Breast epithelium (tissue), 4 donors: ENCODE data around the gene APAF1. TPM values are rescaled to one million over a fixed set of nuclear protein-coding genes. Genes with fewer than 3 reads are reported as not detected.

Experiments
- DNase-seq, 2 donors: peaks; one replicate each; pipeline ENCODE4 v3.0.0-alpha.2; 2019; ENCODE audit warnings: low spot score in 2 of 2
- H3K27ac ChIP-seq, 2 donors: fragments of 200-600 bp; sonication (generic) in 1 of 2; one replicate each; pipeline ENCODE4 v1.5.1; 2016 to 2019; ENCODE audit warnings: mild to moderate bottlenecking in 1 of 2
- H3K27me3 ChIP-seq, 2 donors: fragments of 200-600 bp; sonication (generic) in 1 of 2; one replicate each; pipeline versions ENCODE4 v1.5.1 to v1.6.0; 2017 to 2019; ENCODE audit warnings: control low read depth in 1 of 2, mild to moderate bottlenecking in 1 of 2
- H3K36me3 ChIP-seq: fragments of 200-600 bp; one replicate; pipeline ENCODE4 v1.5.1; 2019
- H3K4me1 ChIP-seq, 2 donors: fragments of 200-600 bp; sonication (generic); one replicate each; pipeline ENCODE4 v1.5.1; 2016 to 2019; ENCODE audit warnings: control low read depth in 1 of 2
- H3K4me3 ChIP-seq, 3 donors: fragments of 200-600 bp; sonication (generic); 1 replicate in 2 of 3; 2 replicates in 1 of 3; pipeline ENCODE4 v1.5.1; 2016 to 2019; ENCODE audit warnings: mild to moderate bottlenecking in 3 of 3, moderate library complexity in 2 of 3
- H3K9me3 ChIP-seq, 2 donors: fragments of 200-600 bp; sonication (generic) in 1 of 2; one replicate each; pipeline ENCODE4 v1.5.1; 2016 to 2019; ENCODE audit warnings: control low read depth in 1 of 2
- POLR2A ChIP-seq: fragments of 450-650 bp; IDR thresholded peaks from one replicate; pipeline ENCODE4 v1.6.1; 2016; ENCODE audit warnings: antibody characterized with exemption, mild to moderate bottlenecking, moderate library complexity
- POLR2AphosphoS5 ChIP-seq, 3 donors: sonication (generic); formaldehyde crosslinking; IDR thresholded peaks; one replicate each; pipeline ENCODE4 v1.6.1; 2017; ENCODE audit warnings: antibody characterized with exemption in 3 of 3
- intact Hi-C: fragments of 100-400 bp; cut with DNase I; formaldehyde crosslinking; loops from one replicate; pipeline ENCODE4 v1.15.1; 2023; ENCODE audit warnings: low total_unique reads
- total RNA-seq, 3 donors: library from RNA; depleted of rRNA; stranded (reverse); fragments of >200 nt; gene quantifications; one replicate each; pipeline ENCODE4 v1.1.0, GENCODE V29; 2016
- TF ChIP-seq, protein P1 (sequence below), 3 donors: fragments of 450-650 bp; IDR thresholded peaks; one replicate each; pipeline ENCODE4 v1.5.1; 2016 to 2017; ENCODE audit warnings: antibody characterized with exemption in 3 of 3, mild to moderate bottlenecking in 3 of 3, moderate library complexity in 3 of 3

APAF1 gene
- total RNA-seq, 3 donors from 2014 or later: 10.1 to 18.1 (median 16.4) TPM

DNA sequence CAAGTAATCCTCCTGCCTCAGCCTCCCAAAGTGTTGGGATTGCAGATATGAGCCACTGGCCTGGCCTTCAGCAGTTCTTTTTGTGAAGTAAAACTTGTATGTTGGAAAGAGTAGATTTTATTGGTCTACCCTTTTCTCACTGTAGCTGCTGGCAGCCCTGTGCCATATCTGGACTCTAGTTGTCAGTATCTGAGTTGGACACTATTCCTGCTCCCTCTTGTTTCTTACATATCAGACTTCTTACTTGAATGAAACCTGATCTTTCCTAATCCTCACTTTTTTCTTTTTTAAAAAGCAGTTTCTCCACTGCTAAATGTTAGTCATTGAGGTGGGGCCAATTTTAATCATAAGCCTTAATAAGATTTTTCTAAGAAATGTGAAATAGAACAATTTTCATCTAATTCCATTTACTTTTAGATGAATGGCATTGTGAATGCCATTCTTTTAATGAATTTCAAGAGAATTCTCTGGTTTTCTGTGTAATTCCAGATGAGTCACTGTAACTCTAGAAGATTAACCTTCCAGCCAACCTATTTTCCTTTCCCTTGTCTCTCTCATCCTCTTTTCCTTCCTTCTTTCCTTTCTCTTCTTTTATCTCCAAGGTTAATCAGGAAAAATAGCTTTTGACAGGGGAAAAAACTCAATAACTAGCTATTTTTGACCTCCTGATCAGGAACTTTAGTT lies 88.7 kb downstream of the APAF1 start:
- H3K4me1 ChIP-seq: no peaks in the 10 kb centered on the region
- intact Hi-C loops: no loop called here
- H3K4me3 ChIP-seq: no peak overlapping the region
- H3K36me3 ChIP-seq: no peaks in the 10 kb centered on the region
- H3K27me3 ChIP-seq: no peaks in the 10 kb centered on the region
- H3K9me3 ChIP-seq: no peaks in the 10 kb centered on the region
- TF ChIP-seq, protein P1, sequence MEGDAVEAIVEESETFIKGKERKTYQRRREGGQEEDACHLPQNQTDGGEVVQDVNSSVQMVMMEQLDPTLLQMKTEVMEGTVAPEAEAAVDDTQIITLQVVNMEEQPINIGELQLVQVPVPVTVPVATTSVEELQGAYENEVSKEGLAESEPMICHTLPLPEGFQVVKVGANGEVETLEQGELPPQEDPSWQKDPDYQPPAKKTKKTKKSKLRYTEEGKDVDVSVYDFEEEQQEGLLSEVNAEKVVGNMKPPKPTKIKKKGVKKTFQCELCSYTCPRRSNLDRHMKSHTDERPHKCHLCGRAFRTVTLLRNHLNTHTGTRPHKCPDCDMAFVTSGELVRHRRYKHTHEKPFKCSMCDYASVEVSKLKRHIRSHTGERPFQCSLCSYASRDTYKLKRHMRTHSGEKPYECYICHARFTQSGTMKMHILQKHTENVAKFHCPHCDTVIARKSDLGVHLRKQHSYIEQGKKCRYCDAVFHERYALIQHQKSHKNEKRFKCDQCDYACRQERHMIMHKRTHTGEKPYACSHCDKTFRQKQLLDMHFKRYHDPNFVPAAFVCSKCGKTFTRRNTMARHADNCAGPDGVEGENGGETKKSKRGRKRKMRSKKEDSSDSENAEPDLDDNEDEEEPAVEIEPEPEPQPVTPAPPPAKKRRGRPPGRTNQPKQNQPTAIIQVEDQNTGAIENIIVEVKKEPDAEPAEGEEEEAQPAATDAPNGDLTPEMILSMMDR (IDR thresholded peaks at IDR 0.05): no peak
- no peak for TF ChIP-seq POLR2A
- no peak for TF ChIP-seq POLR2AphosphoS5 (IDR thresholded peaks at IDR 0.05)
- no peak for DNase-seq
- H3K27ac ChIP-seq: no peak overlapping the region

DNA sequence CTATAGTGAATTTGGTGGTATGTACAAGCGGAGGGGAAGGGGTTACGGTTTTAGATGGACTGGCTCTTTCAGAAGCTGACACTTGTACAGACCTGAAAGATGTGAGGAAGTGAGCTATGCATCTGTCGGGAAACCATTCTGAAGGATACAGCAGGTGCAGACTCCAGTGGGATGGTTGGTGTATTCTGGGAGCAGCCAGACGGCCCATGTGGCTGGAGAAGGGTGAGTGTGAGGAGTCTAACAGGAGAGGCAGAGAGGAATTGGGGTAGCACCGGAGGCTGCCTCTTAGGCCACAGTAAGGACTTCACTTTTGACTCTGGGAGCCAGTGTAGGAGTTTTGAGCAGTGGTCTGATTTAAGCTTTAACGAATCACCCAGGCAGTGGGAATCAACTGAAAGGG lies 90.7 kb downstream of the APAF1 start:
- Histone ChIP-seq H3K9me3 (no peaks in the 10 kb centered on the region), H3K36me3 (no peaks in the 10 kb centered on the region), H3K27me3 (no peaks in the 10 kb centered on the region), H3K27ac (no peak overlapping the region), H3K4me1 (no peaks in the 10 kb centered on the region), H3K4me3 (no peak overlapping the region)
- TF ChIP-seq POLR2A (no peak), POLR2AphosphoS5 (IDR thresholded peaks at IDR 0.05) (no peak)
- TF ChIP-seq, protein P1 (IDR thresholded peaks at IDR 0.05): no peak
- intact Hi-C loops: no loop called here
- no peak for DNase-seq

DNA sequence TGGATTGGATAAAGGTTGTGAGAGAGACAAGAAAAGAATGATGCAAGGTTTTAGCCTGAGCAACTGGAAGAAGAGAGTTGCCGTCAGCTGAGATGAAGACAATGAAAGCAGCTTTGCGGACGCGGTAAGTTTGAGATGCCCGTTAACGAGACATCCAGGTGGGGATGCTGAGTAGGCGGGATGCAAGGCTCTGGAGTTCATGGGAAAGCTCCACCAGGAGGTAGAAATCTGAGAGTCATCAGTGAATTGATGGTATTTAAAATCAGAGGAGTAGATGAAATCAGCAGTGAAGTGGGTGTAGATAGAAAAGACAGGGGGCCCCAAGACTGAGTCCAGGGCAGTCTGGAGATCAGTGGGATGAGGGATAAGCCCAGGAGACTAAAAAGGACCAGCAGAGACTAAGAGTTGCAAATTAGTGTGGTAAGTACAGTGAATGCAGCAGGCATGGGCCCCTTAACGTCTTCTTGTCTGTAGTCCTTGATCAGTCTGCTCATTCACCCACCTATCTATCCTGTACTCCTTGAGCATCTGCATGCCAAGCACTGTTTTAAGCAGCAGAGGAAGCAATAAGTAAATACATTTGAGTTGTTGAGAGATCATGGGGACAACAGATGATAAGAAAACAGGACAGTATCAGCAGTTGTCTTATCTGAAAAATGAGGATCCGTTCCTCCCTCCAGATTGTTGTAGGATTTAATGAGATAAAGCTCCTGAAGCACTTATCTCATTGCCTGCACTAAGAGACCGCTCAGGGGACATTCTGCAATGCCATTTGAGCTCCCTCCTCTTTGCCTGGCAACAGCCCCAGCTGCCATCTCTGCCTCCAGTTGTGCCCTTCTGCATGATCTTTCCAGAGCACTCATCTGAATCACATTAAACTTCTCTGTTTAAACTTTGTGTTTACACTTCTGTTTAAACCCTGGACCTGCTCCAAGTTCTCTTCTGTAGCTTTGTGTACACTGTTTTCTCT lies 91.5 kb downstream of the APAF1 start:
- Histone ChIP-seq H3K27ac (no peak overlapping the region), H3K36me3 (no peaks in the 10 kb centered on the region), H3K27me3 (no peaks in the 10 kb centered on the region), H3K4me3 (no peak overlapping the region), H3K9me3 (no peaks in the 10 kb centered on the region), H3K4me1 (no peaks in the 10 kb centered on the region)
- TF ChIP-seq, protein P1 (IDR thresholded peaks at IDR 0.05): no peak
- no peak for TF ChIP-seq POLR2A
- no peak for TF ChIP-seq POLR2AphosphoS5 (IDR thresholded peaks at IDR 0.05)
- DNase-seq: no peak
- intact Hi-C loops: no loop called here

DNA sequence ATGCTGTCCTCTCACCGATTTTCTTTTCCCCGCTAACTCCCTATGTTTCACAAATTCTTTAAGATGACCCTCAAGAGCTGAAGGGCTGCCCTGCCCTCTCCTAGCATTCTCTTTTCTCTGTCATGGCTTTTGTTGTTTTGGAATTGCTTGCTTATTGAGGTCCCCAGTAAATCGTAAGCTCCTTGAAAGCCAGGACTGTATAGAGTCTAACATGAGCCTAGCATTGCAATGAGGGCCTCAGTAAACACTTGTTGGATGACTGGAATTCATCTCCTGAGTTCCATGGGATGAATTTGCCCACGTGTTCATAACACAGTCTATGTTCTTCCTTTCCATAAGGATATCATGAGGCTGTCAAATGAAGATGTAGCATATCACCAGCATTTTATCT lies 92.2 kb downstream of the APAF1 start:
- no peak overlapping the region for H3K4me3 ChIP-seq
- H3K4me1 ChIP-seq: no peaks in the 10 kb centered on the region
- H3K27me3 ChIP-seq: no peaks in the 10 kb centered on the region
- no peaks in the 10 kb centered on the region for H3K36me3 ChIP-seq
- no peaks in the 10 kb centered on the region for H3K9me3 ChIP-seq
- no peak overlapping the region for H3K27ac ChIP-seq
- no peak for TF ChIP-seq POLR2A
- TF ChIP-seq POLR2AphosphoS5 (IDR thresholded peaks at IDR 0.05): no peak
- TF ChIP-seq, protein P1 (IDR thresholded peaks at IDR 0.05): no peak
- no peak for DNase-seq
- intact Hi-C loops: no loop called here

DNA sequence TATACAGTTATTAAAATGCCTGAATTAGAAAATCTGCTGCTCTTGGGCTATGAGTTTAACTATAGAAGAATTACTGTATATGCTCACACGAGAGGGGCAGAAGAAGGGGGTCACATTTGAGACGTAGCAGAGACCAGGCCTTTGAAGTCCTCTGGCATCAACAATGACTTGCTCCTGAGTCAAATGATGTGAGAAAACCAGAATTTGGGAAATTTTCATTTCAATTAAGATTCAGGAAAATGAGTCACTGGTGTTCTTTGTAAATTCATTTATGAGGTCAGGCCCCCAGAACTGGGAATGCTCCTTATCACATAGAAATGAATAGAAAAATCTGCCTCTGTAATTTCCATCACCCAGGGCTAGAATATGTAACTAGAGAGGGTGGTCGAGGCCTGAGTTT lies 92.9 kb downstream of the APAF1 start:
- H3K36me3 ChIP-seq: no peaks in the 10 kb centered on the region

More for the DNA sequence above, 92.9 kb downstream of the APAF1 start:
- Histone ChIP-seq H3K9me3 (no peaks in the 10 kb centered on the region), H3K4me1 (no peaks in the 10 kb centered on the region), H3K4me3 (no peak overlapping the region), H3K27ac (no peak overlapping the region), H3K27me3 (no peaks in the 10 kb centered on the region)
- TF ChIP-seq, protein P1 (IDR thresholded peaks at IDR 0.05): no peak
- TF ChIP-seq POLR2A: no peak
- no peak for TF ChIP-seq POLR2AphosphoS5 (IDR thresholded peaks at IDR 0.05)
- intact Hi-C loops: no loop called here
- DNase-seq: no peak
